Keratinocyte (primary cell): ENCODE data around the gene FOXK1.

Experiments used
- EZH2 ChIP-seq: IDR thresholded peaks from one replicate; pipeline ENCODE4 v1.6.1; 2012; ENCODE audit warnings: inconsistent platforms, mild to moderate bottlenecking, low read length, moderate library complexity
- TF ChIP-seq, protein P1 (sequence below), 3 experiments: IDR thresholded peaks in 1 of 3; conservative IDR thresholded peaks in 1 of 3; optimal IDR thresholded peaks in 1 of 3; 2 replicates in 2 of 3; 3 replicates in 1 of 3; pipeline versions ENCODE3 to v1.5.1; 2011; ENCODE audit warnings: low read length in 3 of 3, mild to moderate bottlenecking in 3 of 3, moderate library complexity in 2 of 3, control low read depth in 1 of 3, inconsistent platforms in 1 of 3; ENCODE audit not compliant: insufficient read depth in 2 of 3; ENCODE audit errors: extremely low read depth in 1 of 3

DNA sequence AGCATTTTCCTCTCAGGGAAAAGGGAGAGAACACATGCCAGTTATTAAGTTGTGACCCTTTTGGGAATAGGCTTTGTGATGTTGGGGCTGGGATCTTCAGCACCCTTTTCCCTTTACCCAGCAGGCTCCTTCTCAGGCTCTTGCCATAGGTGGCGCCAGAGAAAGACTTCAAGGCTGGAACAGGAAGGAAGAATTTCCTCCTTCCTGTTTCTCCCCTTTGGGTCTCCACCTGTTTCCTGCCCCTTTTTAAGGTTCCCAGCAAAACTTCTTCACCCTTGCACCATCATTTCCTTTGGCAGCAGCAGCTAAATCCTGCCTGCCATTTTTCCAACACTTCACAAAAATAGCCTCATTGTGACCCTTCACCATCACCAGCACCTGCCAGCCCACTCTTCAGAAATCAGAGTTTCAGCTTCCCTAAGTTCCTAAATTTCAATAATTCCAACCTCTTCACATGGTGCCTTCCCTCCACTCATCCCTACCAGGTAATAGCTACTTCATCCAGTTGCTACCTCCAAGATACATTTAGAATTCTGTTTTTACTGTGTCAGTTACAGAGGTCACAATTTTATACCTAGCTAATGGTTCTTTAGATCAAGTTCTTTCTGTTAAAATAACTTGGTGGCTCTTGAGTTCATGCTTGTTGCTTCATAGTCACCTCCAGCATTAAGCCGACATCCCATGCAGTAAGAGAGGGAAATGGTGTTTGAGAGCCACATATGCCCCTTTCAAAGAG, 22.4 kb upstream of the FOXK1 start:
- no peak for TF ChIP-seq EZH2
- TF ChIP-seq, protein P1, sequence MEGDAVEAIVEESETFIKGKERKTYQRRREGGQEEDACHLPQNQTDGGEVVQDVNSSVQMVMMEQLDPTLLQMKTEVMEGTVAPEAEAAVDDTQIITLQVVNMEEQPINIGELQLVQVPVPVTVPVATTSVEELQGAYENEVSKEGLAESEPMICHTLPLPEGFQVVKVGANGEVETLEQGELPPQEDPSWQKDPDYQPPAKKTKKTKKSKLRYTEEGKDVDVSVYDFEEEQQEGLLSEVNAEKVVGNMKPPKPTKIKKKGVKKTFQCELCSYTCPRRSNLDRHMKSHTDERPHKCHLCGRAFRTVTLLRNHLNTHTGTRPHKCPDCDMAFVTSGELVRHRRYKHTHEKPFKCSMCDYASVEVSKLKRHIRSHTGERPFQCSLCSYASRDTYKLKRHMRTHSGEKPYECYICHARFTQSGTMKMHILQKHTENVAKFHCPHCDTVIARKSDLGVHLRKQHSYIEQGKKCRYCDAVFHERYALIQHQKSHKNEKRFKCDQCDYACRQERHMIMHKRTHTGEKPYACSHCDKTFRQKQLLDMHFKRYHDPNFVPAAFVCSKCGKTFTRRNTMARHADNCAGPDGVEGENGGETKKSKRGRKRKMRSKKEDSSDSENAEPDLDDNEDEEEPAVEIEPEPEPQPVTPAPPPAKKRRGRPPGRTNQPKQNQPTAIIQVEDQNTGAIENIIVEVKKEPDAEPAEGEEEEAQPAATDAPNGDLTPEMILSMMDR (optimal IDR thresholded peaks at IDR 0.05 in 1 of 3, IDR thresholded peaks at IDR 0.05 in 1 of 3, conservative IDR thresholded peaks at IDR 0.05 in 1 of 3; ENCODE audit: extremely low read depth in 1 of 3, insufficient read depth in 2 of 3, low read length in 3 of 3), result peak in 1 of 3 experiments; percentile 23
